ENCODE measurements around the gene MAML3.

DNA sequence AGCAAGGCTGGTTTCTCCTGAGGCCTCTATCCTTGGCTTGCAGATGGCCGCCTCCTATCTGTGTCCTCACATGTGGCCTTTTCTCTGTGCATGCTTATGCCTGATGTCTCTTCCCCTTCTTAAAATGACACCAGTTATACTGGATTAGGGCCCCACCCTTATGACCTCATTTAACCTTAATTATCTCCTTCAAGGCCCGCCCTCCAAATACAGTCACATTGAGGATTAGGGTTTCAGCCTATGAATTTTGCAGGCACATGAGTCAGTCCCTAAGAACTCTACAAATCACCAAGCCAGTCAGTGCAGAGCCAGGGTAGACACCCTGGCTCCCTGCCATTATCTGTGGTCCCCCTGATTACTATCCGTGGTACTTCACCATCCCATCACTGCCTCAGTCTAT, 51.6 kb downstream of the MAML3 start:
- TF ChIP-seq POLR2A (IDR thresholded peaks at IDR 0.05) (no peak), EP300 (IDR thresholded peaks at IDR 0.05) (no peak)
- TF ChIP-seq, protein P1, sequence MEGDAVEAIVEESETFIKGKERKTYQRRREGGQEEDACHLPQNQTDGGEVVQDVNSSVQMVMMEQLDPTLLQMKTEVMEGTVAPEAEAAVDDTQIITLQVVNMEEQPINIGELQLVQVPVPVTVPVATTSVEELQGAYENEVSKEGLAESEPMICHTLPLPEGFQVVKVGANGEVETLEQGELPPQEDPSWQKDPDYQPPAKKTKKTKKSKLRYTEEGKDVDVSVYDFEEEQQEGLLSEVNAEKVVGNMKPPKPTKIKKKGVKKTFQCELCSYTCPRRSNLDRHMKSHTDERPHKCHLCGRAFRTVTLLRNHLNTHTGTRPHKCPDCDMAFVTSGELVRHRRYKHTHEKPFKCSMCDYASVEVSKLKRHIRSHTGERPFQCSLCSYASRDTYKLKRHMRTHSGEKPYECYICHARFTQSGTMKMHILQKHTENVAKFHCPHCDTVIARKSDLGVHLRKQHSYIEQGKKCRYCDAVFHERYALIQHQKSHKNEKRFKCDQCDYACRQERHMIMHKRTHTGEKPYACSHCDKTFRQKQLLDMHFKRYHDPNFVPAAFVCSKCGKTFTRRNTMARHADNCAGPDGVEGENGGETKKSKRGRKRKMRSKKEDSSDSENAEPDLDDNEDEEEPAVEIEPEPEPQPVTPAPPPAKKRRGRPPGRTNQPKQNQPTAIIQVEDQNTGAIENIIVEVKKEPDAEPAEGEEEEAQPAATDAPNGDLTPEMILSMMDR (IDR thresholded peaks at IDR 0.05), result no peak
